Testis (tissue), 3 donors: ENCODE data around the gene PLCZ1. TPM values are rescaled to one million over a fixed set of nuclear protein-coding genes. Genes with fewer than 3 reads are reported as not detected.

Source experiments
- DNase-seq: peaks from one replicate; pipeline ENCODE4 v3.0.0-alpha.2; 2019
- H3K27ac ChIP-seq, 2 donors: fragments of 200-600 bp; sonication (generic); one replicate each; pipeline ENCODE4 v1.5.1; 2019
- H3K27me3 ChIP-seq: fragments of 200-600 bp; sonication (generic); one replicate; pipeline ENCODE4 v1.5.1; 2019
- H3K36me3 ChIP-seq: fragments of 200-600 bp; sonication (generic); one replicate; pipeline ENCODE4 v1.5.1; 2017; ENCODE audit warnings: low read depth; ENCODE audit errors: missing control alignments
- H3K4me1 ChIP-seq: fragments of 200-600 bp; sonication (generic); one replicate; pipeline ENCODE4 v1.5.1; 2019
- H3K4me3 ChIP-seq, 2 donors: fragments of 200-600 bp; sonication (generic); one replicate each; pipeline ENCODE4 v1.5.1; 2017 to 2019
- H3K9me3 ChIP-seq: fragments of 200-600 bp; sonication (generic); one replicate; pipeline ENCODE4 v1.5.1; 2017
- CTCF ChIP-seq, 3 experiments: fragments of 450-650 bp in 2 of 3; fragments of 200-600 bp in 1 of 3; sonication (generic) in 1 of 3; IDR thresholded peaks; one replicate each; pipeline ENCODE4 v1.5.1; 2016 to 2019; ENCODE audit warnings: antibody characterized with exemption in 3 of 3, mild to moderate bottlenecking in 2 of 3, moderate library complexity in 1 of 3
- POLR2A ChIP-seq: fragments of 450-650 bp; IDR thresholded peaks from one replicate; pipeline ENCODE4 v1.6.1; 2017; ENCODE audit warnings: antibody characterized with exemption, mild to moderate bottlenecking, moderate library complexity
- WGBS, 2 donors: methylation state at CpG; one replicate each; pipeline ENCODE4 v1.1.5; 2018; 5-methylcytosine and 5-hydroxymethylcytosine counted together
- intact Hi-C: fragments of 100-400 bp; cut with DNase I; formaldehyde crosslinking; loops from one replicate; pipeline ENCODE4 v1.15.1; 2023; ENCODE audit warnings: low total_unique reads
- polyA plus RNA-seq: library from polyadenylated mRNA; stranded (reverse); fragments of 350-450 nt; fragmentation: Illumina TruSeq; extraction: RNeasy Lipid Tissue Mini Kit (QIAGEN cat#74804); gene quantifications from one replicate; pipeline ENCODE4 v1.2.3, GENCODE V29; 2014; ENCODE audit warnings: low read depth, low replicate concordance; ENCODE audit not compliant: insufficient read depth
- total RNA-seq, 2 donors: library from RNA; depleted of rRNA; stranded (reverse); fragments of >200 nt; gene quantifications; one replicate each; pipeline ENCODE4 v1.2.3, GENCODE V29; 2016

Gene PLCZ1
- total and polyA plus RNA-seq, 3 donors from 2014 or later = 13.4 to 62.8 (median 52.5) TPM

GRCh38 chr12:18716236-18716635 lies 21.6 kb downstream of the PLCZ1 start:
- no peaks in the 10 kb centered on the region for H3K4me1 ChIP-seq
- H3K36me3 ChIP-seq = no peaks in the 10 kb centered on the region
- H3K4me3 ChIP-seq = no peak overlapping the region
- TF ChIP-seq CTCF (IDR thresholded peaks at IDR 0.05) (no peak), POLR2A (no peak)
- no peak overlapping the region for H3K27ac ChIP-seq
- no peaks in the 10 kb centered on the region for H3K27me3 ChIP-seq
- no peak for DNase-seq
- H3K9me3 ChIP-seq = no peaks in the 10 kb centered on the region
- 89 to 100% methylated on average over 1 of the region's 1 CpG for WGBS, 2 donors
- intact Hi-C loops = no loop called here

- H3K27me3 ChIP-seq = no peaks in the 10 kb centered on the region
- no peaks in the 10 kb centered on the region for H3K4me1 ChIP-seq
- TF ChIP-seq POLR2A (no peak), CTCF (IDR thresholded peaks at IDR 0.05) (no peak)
- H3K27ac ChIP-seq = no peak overlapping the region
- 78 to 79% methylated on average over 1 of the region's 1 CpG for WGBS, 2 donors
- DNase-seq = peak; percentile 42
- no peaks in the 10 kb centered on the region for H3K9me3 ChIP-seq
- no peaks in the 10 kb centered on the region for H3K36me3 ChIP-seq
- intact Hi-C loops = no loop called here
- no peak overlapping the region for H3K4me3 ChIP-seq
These were observed 31.0 kb downstream of the PLCZ1 start for GRCh38 chr12:18706798-18707197.

- WGBS, 2 donors = 73 to 90% methylated on average over 2 of the region's 2 CpGs
- H3K9me3 ChIP-seq = no peaks in the 10 kb centered on the region
- no peaks in the 10 kb centered on the region for H3K36me3 ChIP-seq
- intact Hi-C loops = no loop called here
- H3K27ac ChIP-seq = no peak overlapping the region
- DNase-seq = no peak
- H3K4me3 ChIP-seq = no peak overlapping the region
- H3K4me1 ChIP-seq = no peaks in the 10 kb centered on the region
- TF ChIP-seq CTCF (IDR thresholded peaks at IDR 0.05) = no peak
- no peak for TF ChIP-seq POLR2A
- H3K27me3 ChIP-seq = no peaks in the 10 kb centered on the region
These were observed 33.9 kb downstream of the PLCZ1 start for GRCh38 chr12:18703911-18704310.

GRCh38 chr12:18703321-18703720 lies 34.5 kb downstream of the PLCZ1 start:
- no peak overlapping the region for H3K27ac ChIP-seq
- intact Hi-C loops = no loop called here
- 60 to 63% methylated on average over 2 of the region's 2 CpGs for WGBS, 2 donors

More at GRCh38 chr12:18703321-18703720, 34.5 kb downstream of the PLCZ1 start:
- TF ChIP-seq POLR2A (no peak), CTCF (IDR thresholded peaks at IDR 0.05) (no peak)
- Histone ChIP-seq H3K4me1 (no peaks in the 10 kb centered on the region), H3K27me3 (no peaks in the 10 kb centered on the region), H3K9me3 (no peaks in the 10 kb centered on the region), H3K36me3 (no peaks in the 10 kb centered on the region), H3K4me3 (no peak overlapping the region)
- DNase-seq = no peak
